H1 (cell line): ENCODE measurements around the gene C15orf62. TPM values are rescaled to one million over a fixed set of nuclear protein-coding genes. Genes with fewer than 3 reads are reported as not detected.

ENCODE experiments used
- CTCF ChIA-PET: fragments of 300-600 bp; sonication (Branson Sonifier 250); formaldehyde crosslinking; loops from one replicate; lab custom pipeline; 2021; ENCODE audit not compliant: partially characterized antibody; lab: Charles Lee
- POLR2A ChIA-PET: fragments of 300-600 bp; sonication (Branson Sonifier 250); formaldehyde crosslinking; loops from one replicate; lab custom pipeline; 2021; ENCODE audit warnings: inconsistent platforms; ENCODE audit not compliant: partially characterized antibody; lab: Charles Lee
- DNase-seq, 2 experiments: peaks; one replicate each; pipeline versions ENCODE4 v3.0.0 to v3.0.0-alpha.2; 2010 to 2022; ENCODE audit warnings: low spot score in 2 of 2, low read depth in 1 of 2, mixed read lengths in 1 of 2
- FAIRE-seq: peaks from 2 replicates; lab custom pipeline; 2011; peaks lifted over from hg19 to GRCh38; lab: Jason Lieb, UNC
- H2AFZ ChIP-seq: 2 replicates; pipeline ENCODE4 v1.8.1; 2012; ENCODE audit warnings: low read length, inconsistent platforms
- H2AK5ac ChIP-seq: 2 replicates; pipeline ENCODE4 v1.6.1; 2013; ENCODE audit warnings: low read depth, low read length
- H2BK120ac ChIP-seq: replicated peaks from 2 replicates; pipeline ENCODE3; 2013; ENCODE audit warnings: low read depth, low read length, inconsistent platforms
- H2BK12ac ChIP-seq: 2 replicates; pipeline ENCODE4 v1.6.1; 2013; ENCODE audit warnings: low read depth, low read length
- H2BK15ac ChIP-seq: 2 replicates; pipeline ENCODE4 v1.6.1; 2013; ENCODE audit warnings: low read length
- H2BK20ac ChIP-seq: 2 replicates; pipeline ENCODE4 v1.6.1; 2013; ENCODE audit warnings: low read length
- H2BK5ac ChIP-seq: 2 replicates; pipeline ENCODE4 v1.6.1; 2013; ENCODE audit warnings: low read depth, low read length
- H3K14ac ChIP-seq: 2 replicates; pipeline ENCODE4 v1.6.1; 2013; ENCODE audit warnings: inconsistent platforms; ENCODE audit not compliant: insufficient read length
- H3K18ac ChIP-seq: 2 replicates; pipeline ENCODE4 v1.6.1; 2013; ENCODE audit warnings: low read length; ENCODE audit errors: extremely low read depth
- H3K23ac ChIP-seq: 2 replicates; pipeline ENCODE4 v1.6.1; 2013; ENCODE audit warnings: inconsistent platforms; ENCODE audit not compliant: insufficient read length
- H3K23me2 ChIP-seq: 2 replicates; pipeline ENCODE4 v1.6.1; 2013; ENCODE audit warnings: low read depth, low read length
- H3K27ac ChIP-seq: 2 replicates; pipeline ENCODE4 v1.6.1; 2011; ENCODE audit warnings: low read depth, low read length, inconsistent platforms
- H3K27me3 ChIP-seq, 4 experiments: replicated peaks in 1 of 4; 1 replicate in 1 of 4; 2 replicates in 3 of 4; pipeline versions ENCODE4 v1.6.1 to v1.8.1; 2011 to 2013; ENCODE audit warnings: low read length in 3 of 4, mild to moderate bottlenecking in 3 of 4, inconsistent platforms in 2 of 4, mixed read lengths in 2 of 4, moderate library complexity in 1 of 4; ENCODE audit not compliant: control insufficient read depth in 3 of 4, insufficient read depth in 3 of 4; ENCODE audit errors: extremely low read depth in 1 of 4
- H3K36me3 ChIP-seq, 4 experiments: 2 replicates each; pipeline versions ENCODE4 v1.6.1 to v1.8.1; 2011 to 2013; ENCODE audit warnings: mild to moderate bottlenecking in 4 of 4, low read length in 3 of 4, moderate library complexity in 2 of 4, control low read depth in 1 of 4, inconsistent platforms in 1 of 4; ENCODE audit not compliant: insufficient read depth in 4 of 4, control insufficient read depth in 2 of 4
- H3K4ac ChIP-seq: replicated peaks from 2 replicates; pipeline ENCODE3; 2013; ENCODE audit warnings: low read length, low read depth, mixed read lengths, inconsistent platforms; ENCODE audit not compliant: insufficient read length
- H3K4me1 ChIP-seq, 4 experiments: replicated peaks in 1 of 4; 1 replicate in 1 of 4; 2 replicates in 3 of 4; pipeline versions ENCODE4 v1.6.1 to v1.8.1; 2011 to 2013; ENCODE audit warnings: low read length in 3 of 4, inconsistent platforms in 2 of 4, mixed read lengths in 1 of 4; ENCODE audit not compliant: insufficient read depth in 4 of 4, control insufficient read depth in 3 of 4
- H3K4me2 ChIP-seq, 2 experiments: 2 replicates each; pipeline versions ENCODE4 v1.6.1 to v1.8.1; 2011 to 2013; ENCODE audit warnings: low read depth in 2 of 2, low read length in 2 of 2, control low read depth in 1 of 2, inconsistent platforms in 1 of 2, mild to moderate bottlenecking in 1 of 2; ENCODE audit not compliant: insufficient read depth in 1 of 2
- H3K4me3 ChIP-seq, 4 experiments: fragments of 200-600, 300-600 bp in 1 of 4; sonication (generic), shearing (Covaris generic), sonication (Bioruptor Twin) in 1 of 4; 2 replicates each; pipeline versions ENCODE4 v1.5.1 to v1.8.1; 2011 to 2016; ENCODE audit warnings: low read length in 4 of 4, low read depth in 3 of 4, control low read depth in 2 of 4, inconsistent platforms in 2 of 4, mild to moderate bottlenecking in 2 of 4, mixed read lengths in 1 of 4, moderate library complexity in 1 of 4; ENCODE audit not compliant: insufficient read depth in 2 of 4; ENCODE audit errors: extremely low read depth in 1 of 4
- H3K56ac ChIP-seq: replicated peaks from 2 replicates; pipeline ENCODE3; 2013; ENCODE audit warnings: low read depth, mild to moderate bottlenecking, mixed read lengths, low read length, inconsistent platforms; ENCODE audit not compliant: insufficient read length
- H3K79me1 ChIP-seq: 2 replicates; pipeline ENCODE4 v1.6.1; 2013; ENCODE audit warnings: low read depth, low read length, control low read depth
- H3K79me2 ChIP-seq, 2 experiments: 2 replicates each; pipeline versions ENCODE4 v1.6.1 to v1.8.1; 2012 to 2013; ENCODE audit warnings: low read length in 2 of 2, mild to moderate bottlenecking in 2 of 2, inconsistent platforms in 1 of 2; ENCODE audit not compliant: insufficient read depth in 2 of 2, control insufficient read depth in 1 of 2
- H3K9ac ChIP-seq, 4 experiments: replicated peaks in 1 of 4; 1 replicate in 1 of 4; 2 replicates in 3 of 4; pipeline versions ENCODE4 v1.6.1 to v1.8.1; 2011 to 2013; ENCODE audit warnings: low read depth in 3 of 4, low read length in 3 of 4, control low read depth in 2 of 4, mild to moderate bottlenecking in 2 of 4, moderate library complexity in 2 of 4, inconsistent platforms in 1 of 4; ENCODE audit errors: extremely low read depth in 1 of 4
- H3K9me3 ChIP-seq, 2 experiments: 2 replicates each; pipeline versions ENCODE4 v1.6.1 to v1.8.1; 2012 to 2013; ENCODE audit warnings: mild to moderate bottlenecking in 2 of 2, moderate library complexity in 2 of 2, control low read depth in 1 of 2, inconsistent platforms in 1 of 2, low read depth in 1 of 2, low read length in 1 of 2, mixed read lengths in 1 of 2; ENCODE audit not compliant: insufficient read depth in 2 of 2
- H4K20me1 ChIP-seq, 2 experiments: replicated peaks in 1 of 2; 2 replicates each; pipeline versions ENCODE3 to v1.8.1; 2011 to 2013; ENCODE audit warnings: inconsistent platforms in 2 of 2, low read length in 2 of 2, mild to moderate bottlenecking in 1 of 2; ENCODE audit not compliant: insufficient read depth in 2 of 2, control insufficient read depth in 1 of 2
- H4K5ac ChIP-seq: 2 replicates; pipeline ENCODE4 v1.6.1; 2013; ENCODE audit warnings: low read length, low read depth, mixed read lengths, inconsistent platforms; ENCODE audit not compliant: insufficient read length
- H4K8ac ChIP-seq: 2 replicates; pipeline ENCODE4 v1.8.0; 2013; ENCODE audit warnings: mild to moderate bottlenecking, moderate library complexity, low read length, inconsistent platforms; ENCODE audit not compliant: insufficient read depth; ENCODE audit errors: extremely low read depth
- H4K91ac ChIP-seq: replicated peaks from 2 replicates; pipeline ENCODE3; 2013; ENCODE audit warnings: low read length, mixed read lengths, inconsistent platforms; ENCODE audit not compliant: insufficient read length
- ATF2 ChIP-seq: IDR thresholded peaks from 2 replicates; pipeline ENCODE4 v1.6.1; 2012; ENCODE audit warnings: low read length, inconsistent platforms
- BCL11A ChIP-seq, 2 experiments: IDR thresholded peaks; one replicate each; pipeline ENCODE4 v1.6.1; 2011; ENCODE audit warnings: low read depth in 2 of 2, low read length in 2 of 2, mild to moderate bottlenecking in 2 of 2
- CEBPB ChIP-seq: IDR thresholded peaks from 2 replicates; pipeline ENCODE4 v1.6.1; 2012; ENCODE audit warnings: low read depth, low read length
- CHD2 ChIP-seq: IDR thresholded peaks from 2 replicates; pipeline ENCODE4 v1.6.1; 2012; ENCODE audit warnings: low read length, improper control_type of control experiment
- EGR1 ChIP-seq: IDR thresholded peaks from 2 replicates; pipeline ENCODE4 v1.6.1; 2011; ENCODE audit warnings: low read depth, low read length, borderline replicate concordance
- EP300 ChIP-seq, 2 experiments: IDR thresholded peaks; 1 replicate in 1 of 2; 2 replicates in 1 of 2; pipeline ENCODE4 v1.6.1; 2011 to 2012; ENCODE audit warnings: low read depth in 2 of 2, low read length in 2 of 2, mild to moderate bottlenecking in 2 of 2, borderline replicate concordance in 1 of 2, inconsistent platforms in 1 of 2, moderate library complexity in 1 of 2
- JUN ChIP-seq: IDR thresholded peaks from 2 replicates; pipeline ENCODE4 v1.6.1; 2011; ENCODE audit warnings: low read depth, mild to moderate bottlenecking, improper control_type of control experiment, low read length
- MAX ChIP-seq: IDR thresholded peaks from 2 replicates; pipeline ENCODE4 v1.6.1; 2012; ENCODE audit warnings: inconsistent platforms
- POLR2A ChIP-seq, 2 experiments: IDR thresholded peaks; 1 replicate in 1 of 2; 2 replicates in 1 of 2; pipeline ENCODE4 v1.6.1; 2011; ENCODE audit warnings: low read depth in 2 of 2, low read length in 2 of 2, mild to moderate bottlenecking in 2 of 2; ENCODE audit errors: control extremely low read depth in 1 of 2
- SP4 ChIP-seq: IDR thresholded peaks from 2 replicates; pipeline ENCODE4 v1.6.1; 2012; ENCODE audit warnings: low read length, inconsistent platforms
- SRF ChIP-seq: IDR thresholded peaks from 2 replicates; pipeline ENCODE4 v1.6.1; 2011; ENCODE audit warnings: mild to moderate bottlenecking, low read depth, low read length, moderate library complexity
- WGBS, 2 experiments: shearing (Covaris generic) in 1 of 2; methylation state at CpG; one replicate each; pipeline versions ENCODE4 v1.1.6 to v1.1.7; 2013 to 2015; ENCODE audit warnings: low lambda C conversion rate in 2 of 2, mixed read lengths in 2 of 2, inconsistent platforms in 1 of 2, low coverage in 1 of 2, missing lambda C conversion rate in 1 of 2; ENCODE audit not compliant: insufficient replicate concordance in 2 of 2, insufficient coverage in 1 of 2, insufficient read length in 1 of 2; ENCODE audit errors: extremely low coverage in 1 of 2, missing lambda C conversion rate in 1 of 2; 5-methylcytosine and 5-hydroxymethylcytosine counted together
- polyA plus RNA-seq, 7 experiments: library from polyadenylated mRNA; depleted of rRNA in 3 of 7; stranded (reverse) in 5 of 7; unstranded in 2 of 7; fragments of >200 nt in 5 of 7; fragments of 200-250 nt in 2 of 7; gene quantifications; 1 replicate in 5 of 7; 2 replicates in 1 of 7; 4 replicates in 1 of 7; pipeline versions ENCODE4 v1.2.1 to v1.2.3, GENCODE V29; 2011 to 2013; ENCODE audit warnings: missing spikeins in 2 of 7, mixed read lengths in 2 of 7
- total RNA-seq: library from RNA; stranded (reverse); fragmentation: NEBNext Ultra II Directional; extraction: Animal tissue kit (Norgen Biotek cat#: 25700); gene quantifications from 2 replicates; pipeline ENCODE4 v1.2.1, GENCODE V29; 2021

Gene C15orf62
- total and polyA plus RNA-seq, 2 of the 8 experiments (the other 6 are each of a cell fraction or from before 2014, with no cell fraction given), result 0.06 to 0.56 TPM

GRCh38 chr15:40803076-40803475, 33.3 kb downstream of the C15orf62 start:
- Histone ChIP-seq H2AK5ac (no peak overlapping the region), H3K9ac (no peak overlapping the region), H3K23me2 (peaks cover 9% of the 10 kb centered on the region; the same call in 1 of the 2 replicates), H3K4me2 (no peak overlapping the region), H3K56ac (no peak overlapping the region), H3K27me3 (no peaks in the 10 kb centered on the region), H3K4me1 (peaks cover 5 to 16% (median 9%) of the 10 kb centered on the region in 4 experiments; a peak in 5 of 7 replicates), H3K4me3 (no peak overlapping the region), H2AFZ (no peak overlapping the region), H2BK20ac (no peak overlapping the region), H2BK5ac (no peak overlapping the region), H3K79me2 (peaks cover 0 to under 1% of the 10 kb centered on the region in 2 experiments; a peak in 2 of 4 replicates), H3K9me3 (no peaks in the 10 kb centered on the region), H2BK12ac (no peak overlapping the region), H3K79me1 (no peaks in the 10 kb centered on the region), H4K91ac (no peak overlapping the region), H4K8ac (no peak overlapping the region), H2BK15ac (no peak overlapping the region), H3K18ac (no peak overlapping the region), H4K5ac (no peak overlapping the region), H3K4ac (no peak overlapping the region), H3K23ac (no peak overlapping the region), H4K20me1 (no peaks in the 10 kb centered on the region), H2BK120ac (no peak overlapping the region), H3K14ac (no peak overlapping the region), H3K27ac (no peak overlapping the region), H3K36me3 (no peaks in the 10 kb centered on the region)
- no peak for DNase-seq
- POLR2A ChIA-PET, result interaction anchor here (0.7 to 1.4 kb wide), 3 partner anchors 41 to 1593 kb away, joined by 3 to 5 read pairs (median 3); partner anchors contain the start of gene SPINT1
- no peak for FAIRE-seq
- WGBS, 2 experiments, result 95% methylated on average over 1 of the region's 2 CpGs; no CpG with 5 or more reads in 1 of the 2 experiments
- CTCF ChIA-PET, result interaction anchor here (0.9 to 3.1 kb wide), 4 partner anchors 12 to 72 kb away, joined by 3 to 14 read pairs (median 5); no protein-coding TSS in a partner anchor
- no peak for TF ChIP-seq EGR1
- TF ChIP-seq EP300 (IDR thresholded peaks at IDR 0.05; ENCODE audit: borderline replicate concordance in 1 of 2, low read depth in 2 of 2, low read length in 2 of 2), result no peak
- no peak for TF ChIP-seq CHD2
- no peak for TF ChIP-seq SRF
- TF ChIP-seq ATF2, result no peak
- no peak for TF ChIP-seq SP4
- no peak for TF ChIP-seq POLR2A (IDR thresholded peaks at IDR 0.05; ENCODE audit: control extremely low read depth in 1 of 2, low read depth in 2 of 2, low read length in 2 of 2)
- no peak for TF ChIP-seq JUN
- TF ChIP-seq BCL11A (IDR thresholded peaks at IDR 0.05; ENCODE audit: low read depth in 2 of 2, low read length in 2 of 2), result no peak
- no peak for TF ChIP-seq MAX
- TF ChIP-seq CEBPB, result no peak
